ENCODE data around the gene ID4. TPM values are rescaled to one million over a fixed set of nuclear protein-coding genes. Genes with fewer than 3 reads are reported as not detected.

Gene ID4
- total RNA-seq, 4 donors from 2014 or later: 60.2 to 158 (median 63.3) TPM

- no peaks in the 10 kb centered on the region for H3K36me3 ChIP-seq
- no peaks in the 10 kb centered on the region for H3K27me3 ChIP-seq
- DNase-seq (ENCODE audit: extremely low spot score): no peak
- H3K4me3 ChIP-seq: no peak overlapping the region
- TF ChIP-seq POLR2A (IDR thresholded peaks at IDR 0.05; ENCODE audit: low read depth): no peak
- TF ChIP-seq EP300 (IDR thresholded peaks at IDR 0.05): no peak
- TF ChIP-seq, protein P1, sequence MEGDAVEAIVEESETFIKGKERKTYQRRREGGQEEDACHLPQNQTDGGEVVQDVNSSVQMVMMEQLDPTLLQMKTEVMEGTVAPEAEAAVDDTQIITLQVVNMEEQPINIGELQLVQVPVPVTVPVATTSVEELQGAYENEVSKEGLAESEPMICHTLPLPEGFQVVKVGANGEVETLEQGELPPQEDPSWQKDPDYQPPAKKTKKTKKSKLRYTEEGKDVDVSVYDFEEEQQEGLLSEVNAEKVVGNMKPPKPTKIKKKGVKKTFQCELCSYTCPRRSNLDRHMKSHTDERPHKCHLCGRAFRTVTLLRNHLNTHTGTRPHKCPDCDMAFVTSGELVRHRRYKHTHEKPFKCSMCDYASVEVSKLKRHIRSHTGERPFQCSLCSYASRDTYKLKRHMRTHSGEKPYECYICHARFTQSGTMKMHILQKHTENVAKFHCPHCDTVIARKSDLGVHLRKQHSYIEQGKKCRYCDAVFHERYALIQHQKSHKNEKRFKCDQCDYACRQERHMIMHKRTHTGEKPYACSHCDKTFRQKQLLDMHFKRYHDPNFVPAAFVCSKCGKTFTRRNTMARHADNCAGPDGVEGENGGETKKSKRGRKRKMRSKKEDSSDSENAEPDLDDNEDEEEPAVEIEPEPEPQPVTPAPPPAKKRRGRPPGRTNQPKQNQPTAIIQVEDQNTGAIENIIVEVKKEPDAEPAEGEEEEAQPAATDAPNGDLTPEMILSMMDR (IDR thresholded peaks at IDR 0.05): no peak
- no peak for TF ChIP-seq POLR2AphosphoS5 (IDR thresholded peaks at IDR 0.05)
- H3K9me3 ChIP-seq: no peaks in the 10 kb centered on the region
- peaks cover 0 to 4% (median 0%) of the 10 kb centered on the region in 4 donors for H3K4me1 ChIP-seq
- intact Hi-C loops (cut with DNase I): no loop called here
- no peak overlapping the region for H3K27ac ChIP-seq (replicated peaks in 1 of 4)
- WGBS: 67% methylated on average over 1 of the region's 1 CpG
These were observed 28.0 kb downstream of the ID4 start for GRCh38 chr6:19865178-19865577.

DNA sequence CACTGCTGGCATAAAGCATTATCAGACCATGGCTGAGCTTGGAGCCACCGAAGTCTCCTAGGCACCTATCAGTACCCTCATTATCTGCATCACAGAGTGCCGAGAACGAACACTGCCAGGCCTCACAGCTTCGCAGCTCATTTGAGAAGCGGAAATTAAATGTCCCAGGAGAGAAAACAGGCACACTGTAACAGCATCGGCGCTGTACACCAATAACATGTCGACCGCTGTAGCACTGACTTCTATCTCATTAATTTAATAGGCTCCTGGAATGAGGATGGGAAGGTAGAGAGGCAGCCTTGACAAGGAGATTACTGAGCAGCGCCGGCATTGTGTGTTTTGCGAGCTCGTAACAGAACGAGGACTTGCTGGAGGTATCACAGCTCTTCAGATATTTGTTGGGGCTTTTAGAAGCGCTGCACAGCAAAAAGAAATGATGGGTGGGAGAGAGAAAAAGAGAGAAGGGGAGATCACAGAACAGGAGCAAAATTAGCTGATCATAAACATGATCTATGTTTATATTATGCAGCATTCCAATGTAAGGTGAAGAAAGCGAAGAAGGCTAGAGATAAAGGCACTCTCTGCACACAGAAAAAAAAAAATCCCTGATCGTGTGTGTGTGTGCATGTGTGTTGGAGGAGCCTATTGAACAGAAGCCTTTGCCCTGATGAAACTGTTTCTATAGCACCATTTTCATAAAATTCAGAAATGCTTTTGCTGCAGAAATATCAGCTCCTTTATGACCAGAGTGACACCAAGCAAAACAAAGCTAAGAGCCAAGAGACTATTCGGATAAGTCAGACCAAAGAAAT is 29.2 kb downstream of the ID4 start:
- TF ChIP-seq, protein P1 (IDR thresholded peaks at IDR 0.05): no peak
- TF ChIP-seq POLR2A (IDR thresholded peaks at IDR 0.05; ENCODE audit: low read depth): no peak
- TF ChIP-seq EP300 (IDR thresholded peaks at IDR 0.05): no peak
- no peak for TF ChIP-seq POLR2AphosphoS5 (IDR thresholded peaks at IDR 0.05)
- DNase-seq (ENCODE audit: extremely low spot score): no peak
- intact Hi-C loops (cut with DNase I): no loop called here
- Histone ChIP-seq H3K36me3 (no peaks in the 10 kb centered on the region), H3K4me1 (peaks cover 0 to 4% (median 0%) of the 10 kb centered on the region in 4 donors), H3K27ac (replicated peaks in 1 of 4) (no peak overlapping the region), H3K9me3 (no peaks in the 10 kb centered on the region), H3K4me3 (no peak overlapping the region), H3K27me3 (no peaks in the 10 kb centered on the region)
- WGBS: 73% methylated on average over 18 of the region's 18 CpGs

DNA sequence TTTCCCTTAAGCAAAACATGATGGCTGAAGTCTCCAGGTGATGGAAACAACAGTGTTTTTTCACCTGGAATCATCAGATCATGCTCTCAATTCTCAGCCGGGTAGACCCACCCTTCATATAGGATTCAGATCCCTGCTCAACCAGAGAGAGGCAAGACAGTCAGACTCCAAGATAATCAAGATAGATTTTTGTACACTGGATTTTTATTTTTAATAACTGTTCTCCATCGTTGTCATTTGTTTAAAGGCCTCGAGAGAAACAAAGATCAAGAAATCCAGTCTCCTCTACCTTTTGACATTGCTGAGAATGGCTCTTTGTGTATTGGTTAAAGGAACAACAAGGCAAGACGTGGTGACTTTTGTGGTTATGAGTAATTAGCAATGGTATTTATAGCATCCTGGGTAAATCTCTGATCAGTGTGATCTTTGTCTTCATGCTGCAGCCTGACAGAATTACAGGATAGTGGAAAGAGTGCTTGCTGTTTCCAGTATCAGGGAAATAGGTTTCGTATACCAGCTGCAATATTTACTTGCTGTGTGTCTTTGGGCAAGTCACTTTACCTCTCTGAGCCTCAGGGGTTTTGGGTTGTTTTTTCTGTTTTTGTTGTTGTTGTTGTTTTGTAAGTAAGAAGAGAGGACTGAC is 29.9 kb downstream of the ID4 start:
- no peak for DNase-seq (ENCODE audit: extremely low spot score)
- peaks cover 0 to 4% (median 0%) of the 10 kb centered on the region in 4 donors for H3K4me1 ChIP-seq
- H3K27ac ChIP-seq (replicated peaks in 1 of 4): no peak overlapping the region
- H3K27me3 ChIP-seq: no peaks in the 10 kb centered on the region
- 59% methylated on average over 5 of the region's 5 CpGs for WGBS
- no peaks in the 10 kb centered on the region for H3K9me3 ChIP-seq
- TF ChIP-seq, protein P1 (IDR thresholded peaks at IDR 0.05): no peak
- TF ChIP-seq POLR2AphosphoS5 (IDR thresholded peaks at IDR 0.05) (no peak), EP300 (IDR thresholded peaks at IDR 0.05) (no peak), POLR2A (IDR thresholded peaks at IDR 0.05; ENCODE audit: low read depth) (no peak)
- H3K36me3 ChIP-seq: no peaks in the 10 kb centered on the region
- intact Hi-C loops (cut with DNase I): no loop called here
- H3K4me3 ChIP-seq: no peak overlapping the region

DNA sequence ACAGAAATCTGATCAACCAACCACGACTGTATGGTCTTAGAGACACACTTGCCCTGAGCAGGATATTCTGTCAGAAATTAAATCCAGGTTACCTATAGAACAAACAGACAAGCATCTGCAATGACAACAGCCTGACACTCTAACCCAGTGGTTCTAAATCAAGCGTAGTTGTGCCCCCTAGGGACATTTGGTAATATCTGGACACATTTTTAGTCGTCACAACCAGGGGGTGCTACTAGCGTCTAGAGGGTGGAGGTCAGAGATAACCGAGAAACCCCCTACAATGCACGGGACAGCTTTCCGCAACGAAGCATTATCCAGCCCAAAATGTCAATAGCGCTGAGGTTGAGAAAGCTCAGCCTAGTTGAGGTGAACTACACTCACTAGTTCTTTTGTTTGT is 32.3 kb downstream of the ID4 start:
- DNase-seq (ENCODE audit: extremely low spot score): no peak
- TF ChIP-seq EP300 (IDR thresholded peaks at IDR 0.05) (no peak), POLR2A (IDR thresholded peaks at IDR 0.05; ENCODE audit: low read depth) (no peak), POLR2AphosphoS5 (IDR thresholded peaks at IDR 0.05) (no peak)
- TF ChIP-seq, protein P1 (IDR thresholded peaks at IDR 0.05): no peak
- H3K27ac ChIP-seq (replicated peaks in 1 of 4): no peak overlapping the region
- H3K36me3 ChIP-seq: no peaks in the 10 kb centered on the region
- no peaks in the 10 kb centered on the region for H3K4me1 ChIP-seq
- no peaks in the 10 kb centered on the region for H3K27me3 ChIP-seq
- no peak overlapping the region for H3K4me3 ChIP-seq
- 86% methylated on average over 9 of the region's 9 CpGs for WGBS
- H3K9me3 ChIP-seq: no peaks in the 10 kb centered on the region
- intact Hi-C loops (cut with DNase I): no loop called here
